Measurements from ENCODE around the gene ANHX. TPM values are rescaled to one million over a fixed set of nuclear protein-coding genes. Genes with fewer than 3 reads are reported as not detected.

Gene ANHX
- total RNA-seq, 1 donor from 2014 or later = not detected

DNA sequence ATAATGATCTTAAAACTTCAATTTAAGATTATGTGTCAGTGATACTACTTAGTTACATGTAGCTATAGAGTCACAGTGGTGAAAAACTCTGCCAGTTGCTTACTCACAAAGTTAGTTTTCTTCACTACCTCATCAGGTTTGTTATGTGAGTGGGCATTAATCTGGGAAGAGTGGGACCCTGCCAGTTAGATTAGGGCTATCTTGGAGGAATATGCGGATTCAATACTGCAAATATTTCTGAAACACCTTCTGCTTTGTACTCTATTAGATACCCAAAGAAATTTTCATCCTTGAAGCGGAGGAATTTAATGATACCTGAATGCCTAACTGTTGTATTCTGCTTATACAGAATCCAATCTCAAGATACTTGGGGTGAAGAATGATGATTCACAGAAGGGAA, 29.3 kb downstream of the ANHX start:
- intact Hi-C loops (cut with DNase I) = no loop called here
- no peak for ATAC-seq
- DNase-seq (ENCODE audit: low spot score) = no peak

DNA sequence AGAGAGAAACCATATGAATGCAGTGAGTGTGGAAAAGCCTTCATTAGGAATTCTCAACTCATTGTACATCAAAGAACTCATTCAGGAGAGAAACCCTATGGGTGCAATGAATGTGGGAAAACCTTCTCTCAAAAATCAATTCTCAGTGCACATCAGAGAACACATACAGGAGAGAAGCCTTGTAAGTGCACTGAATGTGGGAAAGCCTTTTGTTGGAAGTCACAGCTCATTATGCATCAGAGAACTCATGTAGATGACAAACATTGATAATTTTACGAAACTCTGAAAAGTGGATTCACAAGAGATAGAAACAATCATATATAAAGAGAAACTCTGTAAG, 31.4 kb downstream of the ANHX start:
- ATAC-seq (no peak), DNase-seq (ENCODE audit: low spot score) (no peak)

DNA sequence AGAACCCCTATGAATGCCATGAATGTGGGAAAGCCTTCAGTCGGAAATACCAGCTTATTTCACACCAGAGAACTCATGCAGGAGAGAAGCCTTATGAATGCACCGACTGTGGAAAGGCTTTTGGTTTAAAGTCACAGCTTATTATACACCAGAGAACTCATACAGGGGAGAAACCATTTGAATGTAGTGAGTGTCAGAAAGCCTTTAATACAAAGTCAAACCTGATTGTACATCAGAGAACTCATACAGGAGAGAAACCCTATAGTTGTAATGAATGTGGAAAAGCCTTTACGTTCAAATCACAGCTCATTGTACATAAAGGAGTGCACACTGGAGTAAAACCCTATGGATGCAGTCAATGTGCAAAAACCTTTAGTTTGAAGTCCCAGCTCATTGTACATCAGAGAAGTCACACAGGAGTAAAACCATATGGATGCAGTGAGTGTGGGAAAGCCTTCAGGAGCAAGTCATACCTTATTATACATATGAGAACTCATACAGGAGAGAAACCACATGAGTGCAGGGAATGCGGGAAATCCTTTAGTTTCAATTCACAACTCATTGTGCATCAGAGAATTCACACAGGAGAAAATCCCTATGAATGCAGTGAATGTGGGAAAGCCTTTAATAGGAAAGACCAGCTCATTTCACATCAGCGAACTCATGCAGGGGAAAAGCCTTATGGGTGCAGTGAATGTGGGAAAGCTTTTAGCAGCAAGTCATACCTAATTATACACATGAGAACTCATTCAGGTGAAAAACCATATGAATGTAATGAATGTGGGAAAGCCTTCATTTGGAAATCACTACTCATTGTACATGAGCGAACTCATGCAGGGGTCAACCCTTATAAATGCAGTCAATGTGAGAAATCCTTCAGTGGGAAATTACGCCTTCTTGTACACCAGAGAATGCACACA, 32.1 kb downstream of the ANHX start:
- ATAC-seq (no peak), DNase-seq (ENCODE audit: low spot score) (no peak)
- intact Hi-C loops (cut with DNase I) = no loop called here

More for the DNA sequence above, 31.4 kb downstream of the ANHX start:
- intact Hi-C loops (cut with DNase I) = no loop called here

DNA sequence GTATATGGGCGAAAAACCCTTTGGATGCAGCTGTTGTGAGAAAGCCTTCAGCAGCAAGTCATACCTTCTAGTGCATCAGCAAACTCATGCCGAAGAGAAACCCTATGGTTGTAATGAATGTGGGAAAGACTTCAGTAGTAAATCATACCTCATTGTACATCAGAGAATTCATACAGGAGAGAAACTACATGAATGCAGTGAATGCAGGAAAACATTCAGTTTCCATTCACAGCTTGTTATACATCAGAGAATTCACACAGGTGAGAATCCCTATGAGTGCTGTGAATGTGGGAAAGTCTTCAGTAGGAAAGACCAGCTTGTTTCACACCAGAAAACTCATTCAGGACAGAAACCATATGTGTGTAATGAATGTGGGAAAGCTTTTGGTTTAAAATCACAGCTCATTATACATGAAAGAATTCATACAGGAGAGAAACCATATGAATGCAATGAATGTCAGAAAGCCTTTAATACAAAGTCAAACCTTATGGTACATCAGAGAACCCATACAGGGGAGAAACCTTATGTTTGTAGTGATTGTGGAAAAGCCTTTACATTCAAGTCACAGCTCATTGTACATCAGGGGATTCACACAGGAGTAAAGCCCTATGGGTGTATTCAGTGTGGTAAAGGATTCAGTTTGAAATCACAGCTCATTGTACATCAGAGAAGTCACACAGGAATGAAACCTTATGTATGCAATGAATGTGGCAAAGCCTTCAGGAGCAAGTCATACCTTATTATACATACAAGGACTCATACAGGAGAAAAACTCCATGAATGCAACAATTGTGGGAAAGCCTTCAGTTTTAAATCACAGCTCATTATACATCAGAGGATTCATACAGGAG, 33.0 kb downstream of the ANHX start:
- intact Hi-C loops (cut with DNase I) = no loop called here
- no peak for ATAC-seq
- DNase-seq (ENCODE audit: low spot score) = no peak

DNA sequence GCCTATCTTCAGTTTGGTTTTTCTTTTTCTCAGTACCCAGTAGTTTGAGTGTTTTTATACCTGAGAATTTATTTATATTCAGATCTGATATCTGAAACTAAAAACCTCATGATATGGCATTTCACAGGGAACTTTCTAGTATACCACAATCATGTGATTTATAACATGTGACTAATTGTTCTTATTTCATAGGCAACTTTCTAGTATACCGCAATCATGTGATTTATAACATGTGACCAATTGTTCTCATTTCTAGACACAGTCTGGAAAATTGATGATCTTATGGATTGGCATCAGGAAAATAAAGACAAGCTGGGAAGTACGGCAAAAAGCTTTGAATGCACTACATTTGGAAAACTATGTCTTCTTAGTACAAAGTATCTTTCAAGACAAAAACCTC, 33.8 kb downstream of the ANHX start:
- intact Hi-C loops (cut with DNase I) = no loop called here
- ATAC-seq = no peak
- no peak for DNase-seq (ENCODE audit: low spot score)

DNA sequence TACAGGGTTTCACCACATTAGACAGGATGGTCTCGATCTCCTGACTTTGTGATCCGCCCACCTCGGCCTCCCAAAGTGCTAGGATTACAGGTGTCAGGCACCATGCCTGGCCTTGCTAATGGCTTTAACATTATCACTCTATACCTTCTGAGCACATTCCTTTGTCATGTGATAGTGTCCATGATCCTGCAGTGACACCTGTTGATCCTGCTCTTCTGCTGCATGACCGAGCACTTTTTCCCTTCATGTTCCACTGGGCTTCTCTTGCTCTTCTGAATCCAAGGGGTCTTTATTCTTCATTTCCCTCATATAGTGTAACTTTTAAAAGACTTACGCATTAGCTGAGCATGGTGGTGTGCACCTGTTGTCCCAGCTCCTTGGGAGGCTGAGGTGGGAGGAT, 42.8 kb downstream of the ANHX start:
- intact Hi-C loops (cut with DNase I) = no loop called here
- ATAC-seq (no peak), DNase-seq (ENCODE audit: low spot score) (no peak)

DNA sequence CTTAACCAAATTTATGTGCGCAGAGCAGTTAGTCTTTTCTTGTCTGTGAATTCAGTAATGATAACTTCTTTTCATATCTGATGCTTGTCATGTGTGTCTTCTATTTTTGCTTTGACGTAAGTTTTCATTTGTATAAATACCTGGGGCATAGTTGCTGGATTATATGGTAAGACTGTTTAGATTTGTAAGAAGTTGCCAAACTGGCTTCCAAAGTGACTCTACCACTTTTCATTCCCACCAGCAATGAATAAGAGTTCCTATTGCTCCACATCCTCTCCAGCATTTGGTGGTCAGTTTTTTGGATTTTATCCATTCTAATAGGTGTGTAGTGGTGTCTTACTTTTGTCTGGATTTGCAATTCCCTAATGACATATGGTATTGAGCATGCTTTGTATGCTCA, 45.5 kb downstream of the ANHX start:
- DNase-seq (ENCODE audit: low spot score) (no peak), ATAC-seq (no peak)
- intact Hi-C loops (cut with DNase I) = no loop called here

DNA sequence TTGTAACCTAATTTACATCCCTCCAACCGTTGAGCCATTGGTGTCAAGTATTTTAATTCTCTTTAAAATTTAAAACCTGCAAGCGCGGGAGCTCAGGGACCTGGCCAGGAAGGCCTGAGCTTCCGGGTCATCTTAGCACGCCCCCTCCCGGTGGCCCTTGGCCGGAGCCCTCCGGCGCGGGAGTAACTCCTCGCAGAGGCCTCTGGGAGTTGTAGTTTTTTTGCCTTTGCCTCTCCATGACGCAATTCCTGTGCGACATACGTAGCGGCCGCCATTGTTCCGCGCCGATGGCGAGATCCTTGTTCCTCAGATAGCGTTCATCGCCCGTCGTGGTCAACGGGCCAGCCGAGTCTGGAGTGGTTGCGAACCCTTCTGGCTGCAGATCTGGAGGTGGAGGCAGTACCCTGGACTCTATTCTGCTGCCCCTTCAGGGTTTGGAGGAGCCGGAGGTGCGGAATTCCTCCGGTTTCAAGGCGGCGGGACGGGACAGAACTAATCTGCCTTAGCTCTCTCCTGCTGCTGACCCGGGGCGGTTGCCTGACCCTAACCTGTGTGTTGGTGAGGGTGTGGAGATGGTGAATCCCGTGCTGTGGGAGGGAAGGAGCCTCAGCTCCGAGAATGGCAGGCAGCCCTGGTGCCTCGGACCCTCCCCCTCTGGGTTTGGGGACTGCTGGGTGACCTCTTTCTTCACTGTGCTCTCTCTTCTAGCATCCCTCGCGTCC, 54.3 kb downstream of the ANHX start, which contains the start of gene ZNF268:
TSS of gene ZNF268 (plus strand) at position 258 of the 722 bp plus-strand sequence. CDS start 503 bp downstream, outside the sequence.
- intact Hi-C loops (cut with DNase I) = no loop called here
- DNase-seq (ENCODE audit: low spot score) (peak; percentile 95), ATAC-seq (peak; percentile 99)

DNA sequence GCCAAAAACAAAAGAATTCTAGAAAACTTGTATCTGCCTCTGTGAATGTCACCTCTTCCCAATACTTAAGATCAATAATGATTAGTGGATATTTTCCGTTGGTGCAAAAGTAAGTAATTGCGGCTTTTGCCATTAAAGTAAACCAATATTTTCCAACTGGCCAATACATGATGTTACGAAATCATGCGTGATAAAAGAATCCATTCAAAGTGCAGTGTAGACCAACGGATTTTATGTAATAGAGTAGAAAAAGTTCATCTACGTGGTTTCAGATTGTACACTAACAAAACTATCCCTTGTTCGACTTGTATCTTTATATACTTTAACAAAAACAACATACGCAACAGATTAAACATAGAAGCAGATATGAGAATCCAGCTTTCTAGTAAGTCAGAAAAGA, 55.0 kb downstream of the ANHX start:
- no peak for ATAC-seq
- DNase-seq (ENCODE audit: low spot score) = no peak
- intact Hi-C loops (cut with DNase I) = no loop called here

DNA sequence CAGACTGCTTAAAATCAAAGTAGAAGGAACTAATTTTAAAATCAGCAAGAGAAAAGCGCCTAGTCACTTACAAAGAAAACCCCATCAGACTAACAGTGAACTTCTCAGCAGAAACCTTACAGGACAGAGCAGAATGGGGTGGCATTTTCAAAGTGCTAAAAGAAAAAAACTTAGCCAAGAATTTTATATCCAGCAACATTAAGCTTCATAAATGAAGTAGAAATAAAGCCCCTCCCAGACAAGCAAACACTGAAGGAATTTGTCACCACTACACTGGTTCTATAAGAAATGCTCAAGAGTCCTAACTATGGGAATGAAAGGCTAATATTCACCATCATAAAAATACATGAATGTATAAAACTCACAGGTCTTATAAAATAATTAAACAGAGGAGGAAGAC, 60.8 kb downstream of the ANHX start:
- no peak for DNase-seq (ENCODE audit: low spot score)
- intact Hi-C loops (cut with DNase I) = no loop called here
- ATAC-seq = no peak

DNA sequence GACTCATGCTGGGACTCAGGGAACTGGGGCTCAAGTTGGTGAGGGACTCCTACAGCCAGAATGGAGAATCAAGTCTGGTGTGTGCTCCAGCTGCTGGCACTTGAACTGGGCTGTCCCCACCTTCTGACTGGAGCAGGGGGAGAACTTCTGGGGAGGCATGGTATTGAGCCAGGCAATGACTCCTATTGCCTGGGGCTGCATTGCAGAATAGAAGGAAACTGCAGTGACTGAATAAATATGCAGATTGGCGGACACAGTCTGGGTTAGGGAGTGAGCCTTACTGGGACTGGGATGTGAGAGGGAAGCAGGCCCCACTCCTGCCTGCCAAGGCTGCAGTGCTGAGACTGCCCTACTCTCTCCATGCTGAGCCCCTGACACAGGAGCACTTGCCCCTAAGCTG, 63.2 kb downstream of the ANHX start:
- ATAC-seq = no peak
- intact Hi-C loops (cut with DNase I) = no loop called here
- DNase-seq (ENCODE audit: low spot score) = no peak

Other genes with a start within 250 kb of the ANHX start
- 18.0 TPM for gene ZNF26, start 249.5 kb downstream of the ANHX start, total RNA-seq
- 39.3 TPM for gene ZNF84, start 198.4 kb downstream of the ANHX start, total RNA-seq
- 17.6 TPM for gene ZNF140, start 155.0 kb downstream of the ANHX start, total RNA-seq
- 5.5 TPM for gene ZNF891, start 105.6 kb downstream of the ANHX start, total RNA-seq
- gene ZNF10, start 105.2 kb downstream of the ANHX start, total RNA-seq = 15.1 TPM
- 25.8 TPM for gene ZNF268, start 54.4 kb downstream of the ANHX start, total RNA-seq

Data from sciatic nerve (tissue), 2 donors.